GM12874 (cell line): ENCODE data around the gene TMCO4.

Source experiments
- CTCF ChIP-seq: IDR thresholded peaks from 2 replicates; pipeline ENCODE4 v1.5.1; 2011; ENCODE audit warnings: low read depth, mild to moderate bottlenecking, control low read depth, low read length, moderate library complexity; ENCODE audit not compliant: insufficient read depth

The TMCO4 gene

GRCh38 chr1:19831441-19831840, 31.7 kb upstream of the TMCO4 start:
- no peak for TF ChIP-seq CTCF

- no peak for TF ChIP-seq CTCF
Measured at GRCh38 chr1:19828546-19828945, 28.8 kb upstream of the TMCO4 start.

GRCh38 chr1:19825298-19825697, 25.6 kb upstream of the TMCO4 start:
- no peak for TF ChIP-seq CTCF

GRCh38 chr1:19824541-19824940, 24.8 kb upstream of the TMCO4 start:
- no peak for TF ChIP-seq CTCF

- TF ChIP-seq CTCF, result no peak
Measured at GRCh38 chr1:19824036-19824435, 24.3 kb upstream of the TMCO4 start.

GRCh38 chr1:19819701-19820100, 20.0 kb upstream of the TMCO4 start:
- no peak for TF ChIP-seq CTCF

GRCh38 chr1:19818324-19818723, 18.6 kb upstream of the TMCO4 start:
- no peak for TF ChIP-seq CTCF

GRCh38 chr1:19817160-19817559, 17.4 kb upstream of the TMCO4 start:
- TF ChIP-seq CTCF, result no peak
